Thyroid gland (tissue), 4 donors: Measurements from ENCODE around the gene SYDE2.

Source experiments
- CTCF ChIP-seq, 6 experiments: fragments of 200-600 bp in 3 of 6; fragments of 450-650 bp in 3 of 6; sonication (generic) in 3 of 6; IDR thresholded peaks; one replicate each; pipeline ENCODE4 v1.5.1; 2016 to 2019; ENCODE audit warnings: antibody characterized with exemption in 6 of 6, mild to moderate bottlenecking in 2 of 6, inconsistent platforms in 1 of 6, moderate library complexity in 1 of 6
- POLR2A ChIP-seq, 2 donors: fragments of 450-650 bp; IDR thresholded peaks; one replicate each; pipeline ENCODE4 v1.6.1; 2017; ENCODE audit warnings: antibody characterized with exemption in 2 of 2, mild to moderate bottlenecking in 2 of 2, moderate library complexity in 1 of 2

- TF ChIP-seq CTCF (IDR thresholded peaks at IDR 0.05) (no peak), POLR2A (IDR thresholded peaks at IDR 0.05) (no peak)
Measured at GRCh38 chr1:85178396-85178795, 22.4 kb downstream of the SYDE2 start.
